Testis (tissue), 3 donors: ENCODE results near the gene C2orf49. TPM values are rescaled to one million over a fixed set of nuclear protein-coding genes. Genes with fewer than 3 reads are reported as not detected.

Source experiments
- DNase-seq: peaks from one replicate; pipeline ENCODE4 v3.0.0-alpha.2; 2019
- H3K27ac ChIP-seq, 2 donors: fragments of 200-600 bp; sonication (generic); one replicate each; pipeline ENCODE4 v1.5.1; 2019
- H3K27me3 ChIP-seq: fragments of 200-600 bp; sonication (generic); one replicate; pipeline ENCODE4 v1.5.1; 2019
- H3K36me3 ChIP-seq: fragments of 200-600 bp; sonication (generic); one replicate; pipeline ENCODE4 v1.5.1; 2017; ENCODE audit warnings: low read depth; ENCODE audit errors: missing control alignments
- H3K4me1 ChIP-seq: fragments of 200-600 bp; sonication (generic); one replicate; pipeline ENCODE4 v1.5.1; 2019
- H3K4me3 ChIP-seq, 2 donors: fragments of 200-600 bp; sonication (generic); one replicate each; pipeline ENCODE4 v1.5.1; 2017 to 2019
- H3K9me3 ChIP-seq: fragments of 200-600 bp; sonication (generic); one replicate; pipeline ENCODE4 v1.5.1; 2017
- CTCF ChIP-seq, 3 experiments: fragments of 450-650 bp in 2 of 3; fragments of 200-600 bp in 1 of 3; sonication (generic) in 1 of 3; IDR thresholded peaks; one replicate each; pipeline ENCODE4 v1.5.1; 2016 to 2019; ENCODE audit warnings: antibody characterized with exemption in 3 of 3, mild to moderate bottlenecking in 2 of 3, moderate library complexity in 1 of 3
- POLR2A ChIP-seq: fragments of 450-650 bp; IDR thresholded peaks from one replicate; pipeline ENCODE4 v1.6.1; 2017; ENCODE audit warnings: antibody characterized with exemption, mild to moderate bottlenecking, moderate library complexity
- WGBS, 2 donors: methylation state at CpG; one replicate each; pipeline ENCODE4 v1.1.5; 2018; 5-methylcytosine and 5-hydroxymethylcytosine counted together
- intact Hi-C: fragments of 100-400 bp; cut with DNase I; formaldehyde crosslinking; loops from one replicate; pipeline ENCODE4 v1.15.1; 2023; ENCODE audit warnings: low total_unique reads
- polyA plus RNA-seq: library from polyadenylated mRNA; stranded (reverse); fragments of 350-450 nt; fragmentation: Illumina TruSeq; extraction: RNeasy Lipid Tissue Mini Kit (QIAGEN cat#74804); gene quantifications from one replicate; pipeline ENCODE4 v1.2.3, GENCODE V29; 2014; ENCODE audit warnings: low read depth, low replicate concordance; ENCODE audit not compliant: insufficient read depth
- total RNA-seq, 2 donors: library from RNA; depleted of rRNA; stranded (reverse); fragments of >200 nt; gene quantifications; one replicate each; pipeline ENCODE4 v1.2.3, GENCODE V29; 2016

C2orf49 gene
- total and polyA plus RNA-seq, 3 donors from 2014 or later, result 28.5 to 35.4 (median 32.6) TPM

GRCh38 chr2:105336786-105337121 lies 586 bp upstream of the C2orf49 start:
- WGBS, 2 donors, result 0 to 1% methylated on average over 7 of the region's 7 CpGs
- Histone ChIP-seq H3K36me3 (no peaks in the 10 kb centered on the region), H3K27ac (peak overlapping the region; percentile 95 to 99), H3K9me3 (no peaks in the 10 kb centered on the region), H3K27me3 (no peaks in the 10 kb centered on the region), H3K4me1 (peaks cover 16% of the 10 kb centered on the region), H3K4me3 (peak overlapping the region; percentile 94 to 96)
- intact Hi-C loops, result no loop called here
- no peak for DNase-seq
- TF ChIP-seq CTCF (IDR thresholded peaks at IDR 0.05), result no peak
- TF ChIP-seq POLR2A, result no peak

- Histone ChIP-seq H3K36me3 (no peaks in the 10 kb centered on the region), H3K9me3 (no peaks in the 10 kb centered on the region), H3K27ac (peak overlapping the region; percentile 95 to 99), H3K4me3 (peak overlapping the region; percentile 94 to 96), H3K4me1 (peaks cover 16% of the 10 kb centered on the region), H3K27me3 (no peaks in the 10 kb centered on the region)
- intact Hi-C loops, result no loop called here
- TF ChIP-seq POLR2A (no peak), CTCF (IDR thresholded peaks at IDR 0.05) (no peak)
- 2 to 6% methylated on average over 5 of the region's 5 CpGs for WGBS, 2 donors
- DNase-seq, result no peak
Measured at GRCh38 chr2:105338020-105338385, 663 bp downstream of the C2orf49 start.

- peaks cover 16% of the 10 kb centered on the region for H3K4me1 ChIP-seq
- H3K27me3 ChIP-seq, result no peaks in the 10 kb centered on the region
- intact Hi-C loops, result no loop called here
- H3K27ac ChIP-seq, result no peak overlapping the region
- TF ChIP-seq POLR2A (no peak), CTCF (IDR thresholded peaks at IDR 0.05) (no peak)
- no peaks in the 10 kb centered on the region for H3K36me3 ChIP-seq
- no peaks in the 10 kb centered on the region for H3K9me3 ChIP-seq
- DNase-seq, result no peak
- 68 to 74% methylated on average over 4 of the region's 4 CpGs for WGBS, 2 donors
- no peak overlapping the region for H3K4me3 ChIP-seq
Measured at GRCh38 chr2:105339414-105339813, 2.1 kb downstream of the C2orf49 start.

- TF ChIP-seq CTCF (IDR thresholded peaks at IDR 0.05) (peak; percentile 29 to 40 (median 36)), POLR2A (no peak)
- H3K27ac ChIP-seq, result no peak overlapping the region
- H3K4me3 ChIP-seq, result no peak overlapping the region
- H3K9me3 ChIP-seq, result no peaks in the 10 kb centered on the region
- H3K4me1 ChIP-seq, result no peaks in the 10 kb centered on the region
- H3K36me3 ChIP-seq, result no peaks in the 10 kb centered on the region
- H3K27me3 ChIP-seq, result no peaks in the 10 kb centered on the region
- no peak for DNase-seq
- intact Hi-C loops, result no loop called here
- 55 to 73% methylated on average over 4 of the region's 4 CpGs for WGBS, 2 donors
Measured at GRCh38 chr2:105344704-105345345, 7.5 kb downstream of the C2orf49 start.

- intact Hi-C loops, result no loop called here
- no peaks in the 10 kb centered on the region for H3K4me1 ChIP-seq
- 93 to 96% methylated on average over 1 of the region's 1 CpG for WGBS, 2 donors
- no peak for DNase-seq
- TF ChIP-seq POLR2A, result no peak
- TF ChIP-seq CTCF (IDR thresholded peaks at IDR 0.05), result no peak
- no peaks in the 10 kb centered on the region for H3K27me3 ChIP-seq
- H3K36me3 ChIP-seq, result no peaks in the 10 kb centered on the region
- H3K4me3 ChIP-seq, result no peak overlapping the region
- no peak overlapping the region for H3K27ac ChIP-seq
- no peaks in the 10 kb centered on the region for H3K9me3 ChIP-seq
Measured at GRCh38 chr2:105357122-105357521, 19.8 kb downstream of the C2orf49 start.
